ENCODE data around the gene LGSN.

DNA sequence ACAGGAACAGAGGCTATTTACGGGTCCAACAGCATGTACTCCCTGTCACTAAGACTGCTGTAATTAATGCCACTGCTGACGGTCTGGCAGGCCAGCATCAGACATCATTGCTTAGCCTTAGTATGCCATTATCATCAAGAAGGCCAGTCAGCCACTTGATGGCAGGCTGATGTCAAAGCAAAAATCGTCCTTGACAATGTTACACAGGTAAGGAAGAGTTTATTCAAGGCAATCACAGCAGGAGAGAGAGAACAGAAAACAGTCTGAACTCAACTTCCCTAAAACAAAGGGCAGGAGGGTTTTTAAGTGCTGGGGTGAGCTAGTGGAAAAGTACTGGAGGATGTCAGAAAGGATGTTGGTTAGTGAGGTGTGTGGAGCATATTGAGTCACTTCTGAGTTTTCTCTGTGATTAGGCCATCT, 83.4 kb downstream of the LGSN start:
- TF ChIP-seq, protein P1, sequence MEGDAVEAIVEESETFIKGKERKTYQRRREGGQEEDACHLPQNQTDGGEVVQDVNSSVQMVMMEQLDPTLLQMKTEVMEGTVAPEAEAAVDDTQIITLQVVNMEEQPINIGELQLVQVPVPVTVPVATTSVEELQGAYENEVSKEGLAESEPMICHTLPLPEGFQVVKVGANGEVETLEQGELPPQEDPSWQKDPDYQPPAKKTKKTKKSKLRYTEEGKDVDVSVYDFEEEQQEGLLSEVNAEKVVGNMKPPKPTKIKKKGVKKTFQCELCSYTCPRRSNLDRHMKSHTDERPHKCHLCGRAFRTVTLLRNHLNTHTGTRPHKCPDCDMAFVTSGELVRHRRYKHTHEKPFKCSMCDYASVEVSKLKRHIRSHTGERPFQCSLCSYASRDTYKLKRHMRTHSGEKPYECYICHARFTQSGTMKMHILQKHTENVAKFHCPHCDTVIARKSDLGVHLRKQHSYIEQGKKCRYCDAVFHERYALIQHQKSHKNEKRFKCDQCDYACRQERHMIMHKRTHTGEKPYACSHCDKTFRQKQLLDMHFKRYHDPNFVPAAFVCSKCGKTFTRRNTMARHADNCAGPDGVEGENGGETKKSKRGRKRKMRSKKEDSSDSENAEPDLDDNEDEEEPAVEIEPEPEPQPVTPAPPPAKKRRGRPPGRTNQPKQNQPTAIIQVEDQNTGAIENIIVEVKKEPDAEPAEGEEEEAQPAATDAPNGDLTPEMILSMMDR (IDR thresholded peaks at IDR 0.05 in 8 of 11, conservative IDR thresholded peaks at IDR 0.05 in 3 of 11), result no peak
- TF ChIP-seq POLR2A (IDR thresholded peaks at IDR 0.05), result no peak
- no peak for TF ChIP-seq POLR2AphosphoS5 (IDR thresholded peaks at IDR 0.05)

All from spleen (tissue), 7 donors.